NB4 (cell line): ENCODE results near the gene PRSS35.
A peak's percentile ranks its signal among the peaks of the same experiment; 100 is the strongest.

Experiments
- CTCF ChIP-seq: IDR thresholded peaks from one replicate; pipeline ENCODE4 v1.5.1; 2012; ENCODE audit warnings: low read depth, low read length
- MAX ChIP-seq: IDR thresholded peaks from 2 replicates; pipeline ENCODE4 v1.6.1; 2011; ENCODE audit warnings: low read depth, low read length

GRCh38 chr6:83518816-83519480, 6.6 kb downstream of the PRSS35 start:
- peak; percentile 37 for TF ChIP-seq CTCF
- no peak for TF ChIP-seq MAX
